Retinal pigment epithelial cell (primary cell): ENCODE data around the gene SLC35F3.
A peak's percentile ranks its signal among the peaks of the same experiment; 100 is the strongest.

Source experiments
- DNase-seq: peaks from one replicate; pipeline ENCODE4 v3.0.0-alpha.2; 2010; ENCODE audit warnings: low read depth
- H3K4me3 ChIP-seq: 2 replicates; pipeline ENCODE4 v1.5.1; 2011; ENCODE audit warnings: mild to moderate bottlenecking, low read length, control low read depth, moderate library complexity
- TF ChIP-seq, protein P1 (sequence below): conservative IDR thresholded peaks from 2 replicates; pipeline ENCODE4 v1.5.1; 2011; ENCODE audit warnings: low read depth, low read length, control low read depth, inconsistent platforms

Gene SLC35F3

DNA sequence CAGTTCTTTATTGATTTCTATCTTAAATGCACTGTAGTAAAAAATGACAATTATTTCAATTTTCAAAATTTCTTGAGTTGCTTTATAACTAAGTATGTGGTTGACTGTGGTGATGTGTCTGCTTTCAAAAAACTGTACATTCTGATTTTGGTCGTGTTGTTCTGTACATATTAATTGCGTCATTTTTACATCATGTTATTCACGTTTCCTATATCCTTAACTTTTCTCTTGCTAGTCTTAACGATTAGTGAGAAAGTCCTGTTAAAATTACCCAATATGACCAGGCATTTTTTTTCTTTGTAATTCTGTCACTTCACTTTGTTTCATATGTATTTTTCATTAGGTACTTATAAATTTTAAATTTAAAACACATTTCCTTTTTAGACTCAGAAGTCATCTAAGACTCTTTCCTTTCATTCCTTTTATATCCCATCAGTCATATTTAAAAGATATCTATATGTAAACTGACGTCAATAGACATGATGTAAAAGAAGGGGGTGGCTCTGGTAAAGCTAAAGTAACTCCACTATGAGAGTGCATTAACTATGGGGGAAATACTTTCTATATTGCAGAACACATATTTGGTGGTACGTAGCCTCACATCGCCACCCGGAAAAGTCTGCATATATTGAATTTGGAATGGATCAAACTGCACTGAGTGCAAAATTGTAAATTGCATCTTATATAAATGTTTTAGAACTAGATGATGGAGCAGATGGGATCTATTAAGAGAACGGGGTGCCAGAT, 467.7 kb downstream of the SLC35F3 start:
- no peak for DNase-seq
- TF ChIP-seq, protein P1, sequence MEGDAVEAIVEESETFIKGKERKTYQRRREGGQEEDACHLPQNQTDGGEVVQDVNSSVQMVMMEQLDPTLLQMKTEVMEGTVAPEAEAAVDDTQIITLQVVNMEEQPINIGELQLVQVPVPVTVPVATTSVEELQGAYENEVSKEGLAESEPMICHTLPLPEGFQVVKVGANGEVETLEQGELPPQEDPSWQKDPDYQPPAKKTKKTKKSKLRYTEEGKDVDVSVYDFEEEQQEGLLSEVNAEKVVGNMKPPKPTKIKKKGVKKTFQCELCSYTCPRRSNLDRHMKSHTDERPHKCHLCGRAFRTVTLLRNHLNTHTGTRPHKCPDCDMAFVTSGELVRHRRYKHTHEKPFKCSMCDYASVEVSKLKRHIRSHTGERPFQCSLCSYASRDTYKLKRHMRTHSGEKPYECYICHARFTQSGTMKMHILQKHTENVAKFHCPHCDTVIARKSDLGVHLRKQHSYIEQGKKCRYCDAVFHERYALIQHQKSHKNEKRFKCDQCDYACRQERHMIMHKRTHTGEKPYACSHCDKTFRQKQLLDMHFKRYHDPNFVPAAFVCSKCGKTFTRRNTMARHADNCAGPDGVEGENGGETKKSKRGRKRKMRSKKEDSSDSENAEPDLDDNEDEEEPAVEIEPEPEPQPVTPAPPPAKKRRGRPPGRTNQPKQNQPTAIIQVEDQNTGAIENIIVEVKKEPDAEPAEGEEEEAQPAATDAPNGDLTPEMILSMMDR = no peak

DNA sequence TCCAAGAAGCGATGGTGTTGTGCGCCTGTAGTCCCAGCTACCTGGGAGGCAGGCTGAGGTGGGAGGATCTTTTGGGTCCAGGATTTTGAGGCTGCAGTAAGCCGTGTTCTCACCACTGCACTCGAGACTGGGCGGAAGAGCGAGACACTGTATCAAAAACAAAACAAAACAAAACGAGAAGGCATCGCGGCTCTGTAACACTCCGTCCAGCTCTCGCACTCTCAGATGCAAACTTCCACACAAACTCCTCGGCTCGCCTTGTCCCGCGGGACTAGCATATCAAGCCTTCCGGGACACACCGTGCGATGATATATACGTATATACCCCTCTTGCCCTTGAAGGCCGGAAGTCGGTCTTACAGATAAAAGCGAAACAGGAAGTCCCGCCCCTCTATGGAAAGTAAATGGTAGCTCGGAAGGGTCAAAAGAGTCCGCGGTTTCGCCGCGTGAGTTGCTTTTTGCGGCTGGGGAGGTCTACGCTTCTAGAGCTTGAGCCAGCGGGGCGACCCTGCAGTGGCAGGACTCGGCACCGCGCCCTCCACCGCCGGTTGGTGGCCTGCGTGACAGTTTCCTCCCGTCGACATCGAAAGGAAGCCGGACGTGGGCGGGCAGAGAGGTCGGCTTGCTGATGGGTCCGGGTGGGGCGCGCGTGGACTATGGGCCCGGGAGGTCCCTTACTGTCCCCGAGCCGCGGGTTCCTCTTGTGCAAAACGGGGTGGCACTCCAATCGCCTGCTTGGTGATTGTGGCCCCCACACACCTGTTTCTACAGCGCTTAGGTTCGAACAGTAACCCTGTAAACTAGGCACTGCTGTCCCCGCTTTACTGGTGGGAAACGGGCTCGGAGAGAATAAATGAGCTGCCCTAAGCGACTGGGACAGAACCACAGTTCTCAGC, 468.8 kb downstream of the SLC35F3 start, which contains the start of gene COA6:
COA6 (plus strand) TSS at position 393 of the 895 bp plus-strand sequence; CDS start at position 404, 11 bp downstream.
- DNase-seq = peak; percentile 92

More for the DNA sequence above, 467.7 kb downstream of the SLC35F3 start:
- H3K4me3 ChIP-seq = peak overlapping the region; percentile 95

DNA sequence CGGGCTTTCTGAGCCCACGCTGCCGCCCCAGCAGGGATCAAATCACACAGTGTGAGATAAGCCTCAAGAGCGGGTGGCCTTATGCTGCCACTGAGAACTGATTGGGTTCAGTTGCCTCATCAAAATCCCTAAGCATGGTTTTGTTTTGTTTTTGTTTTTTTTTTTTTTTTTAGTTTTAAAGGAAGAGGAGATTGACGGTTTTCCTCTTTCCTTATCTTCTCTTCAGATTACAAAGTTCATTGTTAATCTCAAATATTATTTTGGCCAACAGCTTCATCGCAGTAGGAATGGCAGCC, 469.4 kb downstream of the SLC35F3 start:
- H3K4me3 ChIP-seq = peak overlapping the region; percentile 95
- DNase-seq = peak; percentile 11

More for the DNA sequence above, 468.8 kb downstream of the SLC35F3 start, which contains the start of gene COA6:
- TF ChIP-seq, protein P1 = no peak
- H3K4me3 ChIP-seq = peak within 1 kb of the TSS; percentile 95

More for the DNA sequence above, 469.4 kb downstream of the SLC35F3 start:
- TF ChIP-seq, protein P1 = no peak
